ENCODE measurements around the gene OR10G8. TPM values are rescaled to one million over a fixed set of nuclear protein-coding genes. Genes with fewer than 3 reads are reported as not detected.

OR10G8 gene
- total RNA-seq, 1 experiment from 2014 or later, result not detected

DNA sequence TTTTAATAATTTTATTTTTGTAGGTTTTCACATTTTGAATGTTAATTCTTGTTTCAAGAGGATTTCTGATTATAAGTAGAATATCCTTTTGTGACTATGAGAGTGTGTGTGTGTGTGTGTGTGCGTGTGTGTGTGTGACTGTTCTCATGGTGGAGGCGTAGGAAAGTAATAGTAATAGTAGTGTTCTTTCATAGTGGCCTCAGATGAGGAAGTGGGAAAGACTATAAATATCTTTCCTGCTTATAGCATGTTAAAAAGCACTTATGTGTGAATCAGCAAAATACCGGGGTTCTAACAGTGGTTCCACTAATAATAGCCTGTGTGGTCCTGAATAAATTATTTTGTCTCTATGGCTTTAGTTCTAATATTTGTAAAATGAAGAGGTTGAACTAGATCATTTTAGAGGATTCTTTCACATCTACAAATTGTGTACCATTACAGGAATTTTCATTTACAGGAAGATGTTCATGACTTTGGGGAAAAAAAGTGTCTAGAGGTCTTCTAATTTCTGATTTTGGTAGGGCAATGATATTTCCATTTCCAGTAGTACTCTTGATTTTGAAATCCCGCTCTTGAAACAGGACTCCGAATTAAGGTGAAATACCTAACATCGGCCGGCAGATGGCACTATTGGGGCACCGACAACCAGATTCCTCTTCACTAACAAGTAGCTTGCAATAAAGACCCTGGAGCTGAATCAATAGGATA, 44.5 kb downstream of the OR10G8 start:
- no peaks in the 10 kb centered on the region for H3K9me3 ChIP-seq (replicated peaks)
- no peaks in the 10 kb centered on the region for H3K27me3 ChIP-seq
- H3K4me3 ChIP-seq, result no peak overlapping the region
- peak; percentile 46 to 80 for DNase-seq
- H3K27ac ChIP-seq, result no peak overlapping the region
- H3K36me3 ChIP-seq, result no peaks in the 10 kb centered on the region
- no peaks in the 10 kb centered on the region for H3K4me1 ChIP-seq

DNA sequence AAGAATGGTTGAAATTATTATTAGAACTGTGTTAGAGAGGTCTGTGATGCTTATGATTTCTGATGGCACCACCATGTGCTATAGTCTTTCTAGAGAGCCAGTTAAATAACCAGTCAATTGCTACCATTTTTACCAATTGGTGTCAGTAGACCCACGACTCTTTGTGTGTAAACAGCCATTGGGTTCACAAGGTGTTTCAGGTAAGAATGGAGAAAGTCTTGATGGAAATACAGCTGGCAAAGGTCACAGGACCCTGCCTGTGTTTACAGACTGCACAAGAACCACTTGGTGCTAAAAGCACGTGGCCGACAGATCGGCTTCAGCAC, 45.0 kb downstream of the OR10G8 start:
- Histone ChIP-seq H3K4me1 (no peaks in the 10 kb centered on the region), H3K9me3 (replicated peaks) (no peaks in the 10 kb centered on the region), H3K27ac (no peak overlapping the region), H3K27me3 (no peaks in the 10 kb centered on the region), H3K4me3 (no peak overlapping the region), H3K36me3 (no peaks in the 10 kb centered on the region)
- no peak for DNase-seq

DNA sequence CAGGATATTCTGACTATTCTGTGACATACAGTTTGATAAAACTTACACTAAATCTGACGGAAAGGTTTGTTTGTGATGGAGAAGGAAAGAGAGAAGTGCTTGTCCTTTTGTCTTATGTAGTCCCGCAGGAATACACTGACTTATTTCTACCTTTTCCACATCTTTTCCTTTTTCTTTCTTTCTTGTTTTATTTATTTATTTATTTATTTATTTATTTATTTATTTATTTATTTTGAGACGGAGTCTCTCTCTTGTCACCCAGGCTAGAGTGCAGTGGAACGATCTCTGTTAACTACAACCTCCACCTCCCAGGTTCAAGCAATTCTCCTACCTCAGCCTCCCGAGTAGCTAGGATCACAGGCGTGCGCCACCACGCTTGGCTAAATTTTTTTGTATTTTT, 45.5 kb downstream of the OR10G8 start:
- Histone ChIP-seq H3K27me3 (no peaks in the 10 kb centered on the region), H3K4me1 (no peaks in the 10 kb centered on the region), H3K36me3 (no peaks in the 10 kb centered on the region), H3K27ac (no peak overlapping the region), H3K4me3 (no peak overlapping the region), H3K9me3 (replicated peaks) (no peaks in the 10 kb centered on the region)
- no peak for DNase-seq

DNA sequence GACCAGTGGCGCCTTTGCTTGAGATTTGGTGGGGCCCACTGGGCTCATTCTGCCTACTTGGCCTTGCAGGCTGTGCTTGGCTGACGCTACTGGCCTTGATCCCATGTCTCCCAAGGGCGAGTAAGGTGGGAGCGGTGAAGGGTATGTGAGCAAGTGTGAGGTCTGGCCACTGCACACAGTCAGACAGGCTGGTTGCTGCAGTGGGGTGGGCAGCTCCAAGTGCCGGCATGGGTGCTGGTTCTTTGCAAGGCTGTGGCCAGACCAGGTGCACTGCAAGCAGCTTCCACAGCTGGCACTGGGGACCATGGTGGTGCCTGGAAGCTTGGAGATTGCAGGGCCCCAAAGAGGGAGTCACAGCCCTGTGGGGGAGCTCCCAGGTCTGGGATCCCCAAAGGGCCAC, 48.0 kb downstream of the OR10G8 start:
- no peak overlapping the region for H3K27ac ChIP-seq
- no peak overlapping the region for H3K4me3 ChIP-seq
- DNase-seq, result no peak
- no peaks in the 10 kb centered on the region for H3K9me3 ChIP-seq (replicated peaks)
- H3K4me1 ChIP-seq, result no peaks in the 10 kb centered on the region
- H3K36me3 ChIP-seq, result no peaks in the 10 kb centered on the region
- H3K27me3 ChIP-seq, result no peaks in the 10 kb centered on the region

DNA sequence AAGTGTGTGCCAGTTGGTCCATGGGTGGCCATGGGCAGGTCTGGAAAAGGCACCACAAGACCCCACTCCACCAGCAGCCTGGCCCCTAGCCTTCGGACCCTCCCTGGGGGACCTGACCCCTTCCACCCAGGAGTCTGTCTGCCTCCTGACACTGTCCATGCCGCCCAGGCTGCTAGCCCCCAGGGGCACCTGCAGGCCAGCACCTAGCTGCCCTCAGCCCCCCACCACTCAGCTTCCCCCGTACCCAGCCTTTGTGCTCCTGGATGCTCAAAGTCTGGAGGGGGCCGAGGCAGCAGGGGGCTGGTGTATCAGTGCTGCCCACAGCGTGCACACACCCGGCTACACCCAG, 48.9 kb downstream of the OR10G8 start:
- no peak overlapping the region for H3K27ac ChIP-seq
- no peaks in the 10 kb centered on the region for H3K36me3 ChIP-seq
- no peak overlapping the region; the same call in 1 of the 2 replicates for H3K4me3 ChIP-seq
- no peaks in the 10 kb centered on the region for H3K27me3 ChIP-seq
- no peaks in the 10 kb centered on the region for H3K9me3 ChIP-seq (replicated peaks)
- H3K4me1 ChIP-seq, result no peaks in the 10 kb centered on the region
- no peak for DNase-seq

DNA sequence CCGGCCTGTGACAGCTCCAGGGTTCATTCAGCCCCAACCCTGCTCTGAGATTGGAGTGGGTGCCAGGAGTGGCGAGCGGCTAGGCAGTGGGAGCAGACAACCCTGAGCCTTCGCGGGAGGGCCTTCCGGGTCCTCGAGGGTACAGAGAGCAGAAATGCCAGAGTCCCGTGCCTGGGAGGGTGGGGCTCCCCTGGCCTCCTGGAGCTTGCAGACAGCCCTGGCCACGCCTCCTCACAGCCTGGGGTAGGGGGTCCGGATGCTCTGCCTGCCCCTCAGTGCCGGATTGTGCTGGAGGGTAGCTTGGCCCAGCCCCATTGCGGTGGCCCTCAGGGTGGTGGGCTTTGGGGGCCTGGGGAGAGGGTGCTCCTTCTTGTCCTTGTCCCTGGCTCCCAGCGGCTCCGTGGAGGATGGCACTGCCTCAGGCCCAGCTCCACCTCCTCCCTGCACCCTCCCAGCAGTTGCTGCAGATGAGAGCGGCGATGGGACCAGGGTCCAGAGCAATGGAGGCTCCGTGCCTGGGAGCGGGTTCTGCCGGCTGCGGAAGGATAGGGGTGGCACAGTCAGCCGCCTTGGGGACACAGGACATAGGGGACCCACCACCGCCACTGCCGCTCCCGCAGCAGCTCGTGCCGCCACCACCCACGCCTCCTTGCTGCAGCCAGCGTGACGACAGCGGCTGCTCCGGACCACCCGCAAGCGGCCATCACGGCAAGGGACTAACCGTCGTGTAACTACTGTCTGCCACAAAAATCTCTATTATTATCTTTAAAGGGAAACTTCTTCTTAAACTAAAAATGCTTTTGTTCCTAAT, 49.4 kb downstream of the OR10G8 start:
- DNase-seq, result peak in 1 of 2 experiments; percentile 15

DNA sequence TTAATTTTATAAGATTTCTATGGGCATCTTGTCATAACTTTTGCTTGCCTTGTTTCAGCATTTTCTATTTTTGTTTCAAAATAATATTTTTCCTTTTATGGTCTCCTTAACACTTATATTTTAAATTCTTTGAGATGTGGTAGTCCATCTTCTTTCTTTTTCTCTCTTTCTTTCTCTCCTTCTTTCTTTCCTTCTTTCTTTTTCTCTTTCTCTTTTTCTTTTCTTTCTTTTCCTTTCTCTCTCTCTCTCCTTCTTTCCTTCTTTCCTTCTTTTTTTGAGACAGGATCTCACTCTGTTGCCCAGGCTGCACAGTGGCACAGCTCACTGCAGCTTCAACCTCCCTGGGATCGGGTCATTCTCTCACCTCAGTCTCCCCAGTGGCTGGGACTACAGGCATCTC, 50.7 kb downstream of the OR10G8 start:
- no peak overlapping the region for H3K4me3 ChIP-seq
- H3K27ac ChIP-seq, result no peak overlapping the region
- H3K36me3 ChIP-seq, result no peaks in the 10 kb centered on the region
- no peaks in the 10 kb centered on the region for H3K4me1 ChIP-seq
- no peak for DNase-seq
- no peaks in the 10 kb centered on the region for H3K9me3 ChIP-seq (replicated peaks)
- no peaks in the 10 kb centered on the region for H3K27me3 ChIP-seq

More for the DNA sequence above, 49.4 kb downstream of the OR10G8 start:
- Histone ChIP-seq H3K36me3 (no peaks in the 10 kb centered on the region), H3K27me3 (no peaks in the 10 kb centered on the region), H3K27ac (no peak overlapping the region), H3K4me3 (peak overlapping the region; percentile 55), H3K4me1 (no peaks in the 10 kb centered on the region), H3K9me3 (replicated peaks) (no peaks in the 10 kb centered on the region)

DNA sequence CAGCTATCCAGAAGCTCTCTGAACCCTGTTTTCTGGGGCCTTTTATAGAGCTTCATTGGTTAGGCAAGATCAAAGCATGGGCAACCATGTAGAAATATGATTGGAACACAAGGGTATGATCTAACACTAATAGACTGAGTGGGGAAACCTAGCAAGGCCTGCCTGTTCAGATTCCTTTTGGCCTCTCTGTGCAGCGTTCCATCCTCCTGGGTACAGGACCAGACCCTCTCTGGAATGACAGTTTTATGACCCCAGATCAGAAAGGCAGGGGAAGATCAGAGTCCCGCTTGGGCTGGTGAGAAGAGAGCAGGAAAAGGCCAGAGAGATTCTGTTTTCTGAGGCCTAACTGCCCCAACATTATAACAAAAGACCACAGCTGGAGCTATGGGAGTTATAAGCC, 52.0 kb downstream of the OR10G8 start:
- no peaks in the 10 kb centered on the region for H3K27me3 ChIP-seq

DNA sequence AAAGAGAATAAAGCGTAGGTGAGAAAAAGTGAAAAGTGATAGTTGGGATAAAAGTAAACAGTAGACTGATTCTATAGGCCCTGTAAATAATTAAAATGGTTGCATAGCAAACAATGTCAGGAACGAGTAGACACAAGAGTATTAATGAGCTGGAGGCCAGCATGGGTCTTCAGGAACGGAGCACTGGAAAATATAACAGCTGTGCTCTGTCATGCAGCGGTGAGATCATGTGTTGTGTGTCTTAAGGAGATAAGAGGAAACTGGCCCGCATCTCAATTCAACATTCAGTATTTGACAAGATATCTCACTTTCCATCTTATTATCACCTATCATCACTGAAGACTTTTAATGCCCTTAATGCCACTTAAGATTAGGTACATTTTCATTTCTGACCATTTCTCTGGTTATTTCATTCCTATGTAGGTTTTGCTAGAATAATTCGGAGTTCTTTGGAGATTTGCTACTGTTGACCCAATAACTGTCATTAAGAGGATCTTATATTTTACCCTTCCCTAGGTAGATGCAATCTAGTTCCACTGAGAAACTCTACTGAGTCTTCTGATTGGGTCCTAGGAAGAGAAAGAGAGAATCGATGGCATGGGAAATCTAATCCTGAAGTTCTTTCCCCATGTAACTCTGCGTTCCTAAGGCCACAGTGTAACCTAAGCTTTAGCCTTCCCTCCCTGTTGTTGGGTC, 53.2 kb downstream of the OR10G8 start:
- Histone ChIP-seq H3K4me3 (no peak overlapping the region), H3K27ac (no peak overlapping the region), H3K27me3 (no peaks in the 10 kb centered on the region), H3K36me3 (no peaks in the 10 kb centered on the region), H3K9me3 (replicated peaks) (no peaks in the 10 kb centered on the region), H3K4me1 (no peaks in the 10 kb centered on the region)
- DNase-seq, result no peak

More for the DNA sequence above, 52.0 kb downstream of the OR10G8 start:
- H3K27ac ChIP-seq, result no peak overlapping the region
- no peak overlapping the region for H3K4me3 ChIP-seq
- H3K4me1 ChIP-seq, result no peaks in the 10 kb centered on the region
- H3K9me3 ChIP-seq (replicated peaks), result no peaks in the 10 kb centered on the region
- DNase-seq, result no peak
- no peaks in the 10 kb centered on the region for H3K36me3 ChIP-seq

Other genes with a start within 250 kb of the OR10G8 start
- gene OR6M1, start 220.4 kb upstream of the OR10G8 start, total RNA-seq (2014; rRNA removed; shearing (Covaris generic)), result not detected in 2 replicates
- gene TMEM225, start 141.1 kb upstream of the OR10G8 start, total RNA-seq (2014; rRNA removed; shearing (Covaris generic)), result not detected in 2 replicates
- gene OR8D4, start 124.6 kb upstream of the OR10G8 start, total RNA-seq (2014; rRNA removed; shearing (Covaris generic)), result not detected in 2 replicates
- gene OR4D5, start 87.2 kb upstream of the OR10G8 start, total RNA-seq (2014; rRNA removed; shearing (Covaris generic)), result not detected in 2 replicates
- gene OR6T1, start 83.0 kb upstream of the OR10G8 start, total RNA-seq (2014; rRNA removed; shearing (Covaris generic)), result not detected in 2 replicates
- gene OR10S1, start 49.0 kb upstream of the OR10G8 start, total RNA-seq (2014; rRNA removed; shearing (Covaris generic)), result not detected in 2 replicates
- gene OR10G6, start 31.6 kb upstream of the OR10G8 start, total RNA-seq (2014; rRNA removed; shearing (Covaris generic)), result not detected in 2 replicates
- gene OR10G4, start 13.8 kb upstream of the OR10G8 start, total RNA-seq (2014; rRNA removed; shearing (Covaris generic)), result not detected in 2 replicates
- not detected in 2 replicates for gene OR10G9, start 3.8 kb upstream of the OR10G8 start, total RNA-seq (2014; rRNA removed; shearing (Covaris generic))
- gene OR10G7, start 14.5 kb downstream of the OR10G8 start, total RNA-seq (2014; rRNA removed; shearing (Covaris generic)), result not detected in 2 replicates
- 34.7 and 38.1 TPM in 2 replicates for gene VWA5A, start 88.7 kb downstream of the OR10G8 start, total RNA-seq (2014; rRNA removed; shearing (Covaris generic))
- not detected in 2 replicates for gene OR10D3, start 156.5 kb downstream of the OR10G8 start, total RNA-seq (2014; rRNA removed; shearing (Covaris generic))
- not detected in 2 replicates for gene OR8G1, start 214.3 kb downstream of the OR10G8 start, total RNA-seq (2014; rRNA removed; shearing (Covaris generic))
- gene OR8G5, start 229.6 kb downstream of the OR10G8 start, total RNA-seq (2014; rRNA removed; shearing (Covaris generic)), result not detected in 2 replicates